OCI-LY3 (cell line): ENCODE measurements around the gene MGRN1.

Source experiments
- H2AFZ ChIP-seq: fragments of 200-600, 300-600 bp; shearing (Covaris generic); 2 replicates; pipeline ENCODE4 v1.6.0; 2014; ENCODE audit warnings: antibody characterized with exemption, low read depth, low read length
- H3K27ac ChIP-seq: fragments of 200-600, 300-600 bp; sonication (generic); 2 replicates; pipeline ENCODE4 v1.5.1; 2014; ENCODE audit warnings: mild to moderate bottlenecking, low read length, moderate library complexity, mixed read lengths
- H3K27me3 ChIP-seq: fragments of 200-600, 300-600 bp; sonication (generic); 2 replicates; pipeline ENCODE4 v1.6.1; 2014; ENCODE audit warnings: low read depth, low read length, mixed read lengths
- H3K36me3 ChIP-seq: fragments of 200-600, 300-600 bp; sonication (generic); replicated peaks from 2 replicates; pipeline ENCODE3; 2014; ENCODE audit warnings: low read depth, low read length, mixed read lengths
- H3K4me1 ChIP-seq: fragments of 300-600, 200-600 bp; sonication (generic); 2 replicates; pipeline ENCODE4 v1.6.1; 2014; ENCODE audit warnings: low read length, mixed read lengths
- H3K4me2 ChIP-seq: fragments of 200-600, 300-600 bp; sonication (generic); 2 replicates; pipeline ENCODE4 v1.6.1; 2014; ENCODE audit warnings: low read length, mixed read lengths
- H3K4me3 ChIP-seq: fragments of 300-600, 200-600 bp; sonication (generic); 2 replicates; pipeline ENCODE4 v1.5.1; 2014; ENCODE audit warnings: antibody characterized with exemption, mild to moderate bottlenecking, low read length, moderate library complexity
- H3K79me2 ChIP-seq: fragments of 300-600, 200-600 bp; shearing (Covaris generic); 2 replicates; pipeline ENCODE4 v1.6.1; 2014; ENCODE audit warnings: mild to moderate bottlenecking, low read length, mixed read lengths
- H3K9ac ChIP-seq: fragments of 300-600, 200-600 bp; shearing (Covaris generic); 2 replicates; pipeline ENCODE4 v1.6.0; 2014; ENCODE audit warnings: mild to moderate bottlenecking, low read length, moderate library complexity
- H3K9me3 ChIP-seq: fragments of 200-600, 300-600 bp; shearing (Covaris generic); 2 replicates; pipeline ENCODE4 v1.6.1; 2014; ENCODE audit warnings: low read length, mixed read lengths; ENCODE audit not compliant: insufficient read depth
- H4K20me1 ChIP-seq: fragments of 200-600, 300-600 bp; sonication (generic); 2 replicates; pipeline ENCODE4 v1.6.1; 2016; ENCODE audit warnings: low read length, mixed read lengths; ENCODE audit not compliant: insufficient read depth
- EZH2phosphoT487 ChIP-seq: fragments of 200-600 bp; shearing (Covaris generic); IDR thresholded peaks from 2 replicates; pipeline ENCODE4 v1.6.1; 2018; ENCODE audit warnings: antibody characterized with exemption, mixed run types, low read depth
- TF ChIP-seq, protein P1 (sequence below): fragments of 200-600, 300-600 bp; sonication (generic); IDR thresholded peaks from 2 replicates; pipeline ENCODE4 v1.5.1; 2014; ENCODE audit warnings: antibody characterized with exemption, low read length, low read depth

MGRN1 gene

DNA sequence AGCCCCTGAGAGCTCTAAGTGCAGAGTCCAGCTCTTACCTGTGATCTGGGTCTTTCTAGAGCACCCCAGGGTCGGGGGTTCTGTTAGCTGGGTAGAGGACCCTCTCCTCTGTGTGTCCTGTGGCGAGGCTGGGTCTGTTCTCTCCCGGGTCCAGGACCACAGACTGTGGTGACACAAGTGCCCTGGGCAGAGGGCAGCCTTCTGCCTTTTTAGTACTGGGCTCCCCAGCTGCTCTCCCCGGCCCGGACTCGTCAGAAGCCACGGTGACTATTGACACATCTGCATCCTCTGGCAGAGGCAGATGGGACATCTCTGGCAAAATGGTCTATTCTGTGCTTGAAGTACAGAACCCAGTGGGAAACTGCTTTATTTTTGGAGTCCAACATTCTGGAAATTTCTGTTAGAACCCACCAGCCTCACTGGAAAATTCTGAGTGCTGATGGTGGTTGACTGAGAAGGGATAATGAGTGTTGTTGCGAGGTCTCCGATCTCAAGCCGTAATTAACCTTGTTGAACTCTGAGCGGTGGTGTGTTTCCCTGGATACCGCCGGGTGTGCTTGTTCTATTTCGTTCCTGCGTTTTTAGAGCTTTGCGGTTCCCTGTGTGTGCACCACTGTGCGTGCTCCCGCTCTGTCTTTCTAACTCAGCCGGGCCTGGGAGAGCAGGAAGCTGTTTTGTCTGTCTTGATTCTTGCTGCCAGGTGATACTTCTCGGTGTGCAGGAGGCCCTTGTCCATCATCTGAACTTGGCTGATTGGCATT, 42.8 kb downstream of the MGRN1 start:
- Histone ChIP-seq H3K27me3 (no peaks in the 10 kb centered on the region), H4K20me1 (no peaks in the 10 kb centered on the region), H2AFZ (no peak overlapping the region), H3K4me1 (no peaks in the 10 kb centered on the region), H3K27ac (no peak overlapping the region), H3K9ac (no peak overlapping the region), H3K36me3 (peaks cover 25% of the 10 kb centered on the region), H3K9me3 (no peaks in the 10 kb centered on the region), H3K4me2 (no peak overlapping the region), H3K4me3 (no peak overlapping the region), H3K79me2 (no peaks in the 10 kb centered on the region)
- TF ChIP-seq EZH2phosphoT487 = no peak
- TF ChIP-seq, protein P1, sequence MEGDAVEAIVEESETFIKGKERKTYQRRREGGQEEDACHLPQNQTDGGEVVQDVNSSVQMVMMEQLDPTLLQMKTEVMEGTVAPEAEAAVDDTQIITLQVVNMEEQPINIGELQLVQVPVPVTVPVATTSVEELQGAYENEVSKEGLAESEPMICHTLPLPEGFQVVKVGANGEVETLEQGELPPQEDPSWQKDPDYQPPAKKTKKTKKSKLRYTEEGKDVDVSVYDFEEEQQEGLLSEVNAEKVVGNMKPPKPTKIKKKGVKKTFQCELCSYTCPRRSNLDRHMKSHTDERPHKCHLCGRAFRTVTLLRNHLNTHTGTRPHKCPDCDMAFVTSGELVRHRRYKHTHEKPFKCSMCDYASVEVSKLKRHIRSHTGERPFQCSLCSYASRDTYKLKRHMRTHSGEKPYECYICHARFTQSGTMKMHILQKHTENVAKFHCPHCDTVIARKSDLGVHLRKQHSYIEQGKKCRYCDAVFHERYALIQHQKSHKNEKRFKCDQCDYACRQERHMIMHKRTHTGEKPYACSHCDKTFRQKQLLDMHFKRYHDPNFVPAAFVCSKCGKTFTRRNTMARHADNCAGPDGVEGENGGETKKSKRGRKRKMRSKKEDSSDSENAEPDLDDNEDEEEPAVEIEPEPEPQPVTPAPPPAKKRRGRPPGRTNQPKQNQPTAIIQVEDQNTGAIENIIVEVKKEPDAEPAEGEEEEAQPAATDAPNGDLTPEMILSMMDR = no peak

DNA sequence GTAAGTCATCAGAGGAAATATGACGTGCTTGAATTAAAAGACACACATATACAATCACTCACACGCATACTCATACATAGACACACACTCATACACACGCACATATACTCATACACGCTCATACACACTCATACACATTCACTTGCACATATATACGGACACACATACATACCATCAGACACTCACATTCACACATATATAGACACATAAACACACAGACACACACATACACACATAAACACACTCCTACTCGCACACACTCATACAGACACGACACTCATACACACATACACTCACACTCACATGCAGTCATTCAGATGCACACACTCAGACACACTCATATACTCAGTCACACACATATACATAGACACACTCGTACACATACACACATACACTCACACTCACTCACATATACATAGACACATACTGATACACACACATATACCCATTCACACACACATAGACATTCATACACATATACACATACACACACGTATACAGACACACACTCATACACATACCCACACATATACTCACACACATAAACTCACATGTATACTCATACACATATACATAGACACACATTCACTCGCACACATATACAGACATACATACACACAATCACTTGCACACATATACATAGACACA, 43.8 kb downstream of the MGRN1 start:
- H3K36me3 ChIP-seq = peaks cover 25% of the 10 kb centered on the region
- no peak overlapping the region for H3K9ac ChIP-seq
- no peak overlapping the region for H3K27ac ChIP-seq
- no peaks in the 10 kb centered on the region for H3K9me3 ChIP-seq
- no peak for TF ChIP-seq EZH2phosphoT487
- TF ChIP-seq, protein P1 = no peak
- no peaks in the 10 kb centered on the region for H4K20me1 ChIP-seq
- H2AFZ ChIP-seq = no peak overlapping the region
- no peaks in the 10 kb centered on the region for H3K4me1 ChIP-seq
- H3K79me2 ChIP-seq = no peaks in the 10 kb centered on the region
- H3K27me3 ChIP-seq = no peaks in the 10 kb centered on the region
- no peak overlapping the region for H3K4me3 ChIP-seq
- H3K4me2 ChIP-seq = no peak overlapping the region

DNA sequence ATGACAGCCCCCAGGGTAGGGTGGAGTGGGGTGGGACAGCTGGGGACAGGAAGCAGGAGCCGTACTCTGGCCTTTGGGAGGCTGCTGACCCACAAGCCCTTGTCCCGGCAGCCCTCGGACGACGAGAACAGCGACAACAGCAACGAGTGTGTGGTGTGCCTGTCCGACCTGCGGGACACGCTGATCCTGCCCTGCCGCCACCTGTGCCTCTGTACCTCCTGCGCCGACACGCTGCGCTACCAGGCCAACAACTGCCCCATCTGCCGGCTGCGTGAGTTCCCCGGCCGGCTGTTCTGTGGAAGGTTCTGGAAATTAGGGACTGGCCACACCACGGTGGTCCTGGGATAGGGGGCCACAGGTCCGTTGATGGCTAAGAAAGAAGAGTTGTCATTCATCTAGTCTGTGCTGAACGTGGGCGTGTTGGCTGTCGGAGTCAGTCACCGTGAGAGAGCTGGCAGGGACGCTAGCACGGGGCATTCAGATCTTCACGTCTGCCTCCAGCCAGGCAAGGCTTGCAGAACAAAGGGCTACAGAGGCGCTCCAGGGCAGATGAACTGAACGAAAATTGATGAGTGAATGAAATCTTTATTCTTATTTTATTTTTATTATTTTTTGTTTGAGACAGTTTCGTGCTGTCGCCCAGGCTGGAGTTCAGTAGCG, 48.9 kb downstream of the MGRN1 start:
- H3K27ac ChIP-seq = no peak overlapping the region
- no peaks in the 10 kb centered on the region for H3K9me3 ChIP-seq

More for the DNA sequence above, 48.9 kb downstream of the MGRN1 start:
- Histone ChIP-seq H3K36me3 (peaks cover 11% of the 10 kb centered on the region), H3K4me2 (no peak overlapping the region), H3K4me1 (no peaks in the 10 kb centered on the region), H3K27me3 (no peaks in the 10 kb centered on the region), H3K79me2 (no peaks in the 10 kb centered on the region), H2AFZ (no peak overlapping the region), H4K20me1 (no peaks in the 10 kb centered on the region), H3K9ac (no peak overlapping the region), H3K4me3 (no peak overlapping the region)
- TF ChIP-seq, protein P1 = no peak
